ENCODE data around the gene MED4.

DNA sequence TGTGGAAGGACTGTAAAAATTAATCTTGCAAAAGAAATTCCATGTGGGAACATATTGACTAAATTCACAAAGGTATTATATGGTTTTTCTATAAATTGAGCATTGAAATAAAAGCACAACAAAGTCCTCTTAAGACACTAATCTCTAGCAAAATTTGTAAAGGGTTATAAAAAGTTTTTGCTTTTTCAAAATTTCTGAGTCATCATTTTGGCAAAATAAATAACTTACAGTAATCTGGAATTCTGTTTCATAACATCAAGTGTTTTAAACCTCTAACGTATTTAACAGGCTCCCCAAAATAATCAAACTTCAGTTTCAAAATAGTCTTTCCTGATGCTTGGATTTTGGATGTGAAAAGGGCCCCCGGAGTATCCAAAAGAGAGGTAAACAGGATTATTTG lies 26.0 kb downstream of the MED4 start:
- no peak for TF ChIP-seq PCBP2 (IDR thresholded peaks at IDR 0.05; ENCODE audit: low read depth, low read length, poor library complexity, severe bottlenecking)
- no peak for TF ChIP-seq ATF7 (IDR thresholded peaks at IDR 0.05)
- no peak for TF ChIP-seq NFIC (IDR thresholded peaks at IDR 0.05)
- no peak for TF ChIP-seq ZNF384 (IDR thresholded peaks at IDR 0.05; ENCODE audit: low read depth, low read length)
- TF ChIP-seq NEUROD1 (IDR thresholded peaks at IDR 0.05; ENCODE audit: borderline replicate concordance, low read depth, low read length, partially characterized antibody): no peak
- no peak for TF ChIP-seq ZBTB34 (CRISPR knock-in tag; IDR thresholded peaks at IDR 0.05)
- no peak for TF ChIP-seq CEBPB (tag; IDR thresholded peaks at IDR 0.05)
- no peak for TF ChIP-seq SP1 (CRISPR knock-in tag; IDR thresholded peaks at IDR 0.05)
- no peak for TF ChIP-seq EZH2 (IDR thresholded peaks at IDR 0.05; ENCODE audit: borderline replicate concordance, low read depth, low read length)
- TF ChIP-seq, protein P1, sequence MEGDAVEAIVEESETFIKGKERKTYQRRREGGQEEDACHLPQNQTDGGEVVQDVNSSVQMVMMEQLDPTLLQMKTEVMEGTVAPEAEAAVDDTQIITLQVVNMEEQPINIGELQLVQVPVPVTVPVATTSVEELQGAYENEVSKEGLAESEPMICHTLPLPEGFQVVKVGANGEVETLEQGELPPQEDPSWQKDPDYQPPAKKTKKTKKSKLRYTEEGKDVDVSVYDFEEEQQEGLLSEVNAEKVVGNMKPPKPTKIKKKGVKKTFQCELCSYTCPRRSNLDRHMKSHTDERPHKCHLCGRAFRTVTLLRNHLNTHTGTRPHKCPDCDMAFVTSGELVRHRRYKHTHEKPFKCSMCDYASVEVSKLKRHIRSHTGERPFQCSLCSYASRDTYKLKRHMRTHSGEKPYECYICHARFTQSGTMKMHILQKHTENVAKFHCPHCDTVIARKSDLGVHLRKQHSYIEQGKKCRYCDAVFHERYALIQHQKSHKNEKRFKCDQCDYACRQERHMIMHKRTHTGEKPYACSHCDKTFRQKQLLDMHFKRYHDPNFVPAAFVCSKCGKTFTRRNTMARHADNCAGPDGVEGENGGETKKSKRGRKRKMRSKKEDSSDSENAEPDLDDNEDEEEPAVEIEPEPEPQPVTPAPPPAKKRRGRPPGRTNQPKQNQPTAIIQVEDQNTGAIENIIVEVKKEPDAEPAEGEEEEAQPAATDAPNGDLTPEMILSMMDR (IDR thresholded peaks at IDR 0.05 in 2 of 3, conservative IDR thresholded peaks at IDR 0.05 in 1 of 3; ENCODE audit: insufficient read depth in 2 of 3, low read depth in 1 of 3, low read length in 3 of 3): no peak
- no peak for TF ChIP-seq CHCHD3 (CRISPR knock-in tag; IDR thresholded peaks at IDR 0.05)
- no peak for TF ChIP-seq KLF10 (CRISPR knock-in tag; IDR thresholded peaks at IDR 0.05)
- no peak for TF ChIP-seq NR1H2 (CRISPR knock-in tag; IDR thresholded peaks at IDR 0.05)
